ENCODE data around the gene MCM3.

DNA sequence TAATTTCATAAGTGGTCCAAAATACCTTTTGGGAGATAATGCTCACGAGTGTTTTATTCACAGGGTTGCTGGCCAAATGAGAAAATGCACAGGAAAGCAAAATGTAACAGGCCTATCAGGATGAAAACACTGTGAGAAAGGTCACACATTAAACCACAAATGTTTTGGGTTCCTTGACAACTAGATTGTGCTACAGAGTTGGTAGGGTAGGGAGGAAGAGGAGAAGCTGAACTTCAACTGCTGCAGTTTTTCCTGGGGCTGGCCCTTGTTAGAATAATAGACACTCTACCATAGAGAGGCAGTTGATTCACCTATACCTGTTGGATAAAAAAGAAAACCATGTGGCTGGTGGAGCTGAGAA, 49.3 kb upstream of the MCM3 start:
- TF ChIP-seq, protein P1, sequence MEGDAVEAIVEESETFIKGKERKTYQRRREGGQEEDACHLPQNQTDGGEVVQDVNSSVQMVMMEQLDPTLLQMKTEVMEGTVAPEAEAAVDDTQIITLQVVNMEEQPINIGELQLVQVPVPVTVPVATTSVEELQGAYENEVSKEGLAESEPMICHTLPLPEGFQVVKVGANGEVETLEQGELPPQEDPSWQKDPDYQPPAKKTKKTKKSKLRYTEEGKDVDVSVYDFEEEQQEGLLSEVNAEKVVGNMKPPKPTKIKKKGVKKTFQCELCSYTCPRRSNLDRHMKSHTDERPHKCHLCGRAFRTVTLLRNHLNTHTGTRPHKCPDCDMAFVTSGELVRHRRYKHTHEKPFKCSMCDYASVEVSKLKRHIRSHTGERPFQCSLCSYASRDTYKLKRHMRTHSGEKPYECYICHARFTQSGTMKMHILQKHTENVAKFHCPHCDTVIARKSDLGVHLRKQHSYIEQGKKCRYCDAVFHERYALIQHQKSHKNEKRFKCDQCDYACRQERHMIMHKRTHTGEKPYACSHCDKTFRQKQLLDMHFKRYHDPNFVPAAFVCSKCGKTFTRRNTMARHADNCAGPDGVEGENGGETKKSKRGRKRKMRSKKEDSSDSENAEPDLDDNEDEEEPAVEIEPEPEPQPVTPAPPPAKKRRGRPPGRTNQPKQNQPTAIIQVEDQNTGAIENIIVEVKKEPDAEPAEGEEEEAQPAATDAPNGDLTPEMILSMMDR (IDR thresholded peaks at IDR 0.05; ENCODE audit: low read depth, low read length, poor library complexity, severe bottlenecking), result no peak
- TF ChIP-seq EZH2phosphoT487 (IDR thresholded peaks at IDR 0.05; ENCODE audit: borderline replicate concordance, low read length), result no peak

Measured in DOHH2 (cell line).